Testis (tissue), 3 donors: ENCODE results near the gene MTSS2. TPM values are rescaled to one million over a fixed set of nuclear protein-coding genes. Genes with fewer than 3 reads are reported as not detected.

Experiments used
- DNase-seq: peaks from one replicate; pipeline ENCODE4 v3.0.0-alpha.2; 2019
- H3K27ac ChIP-seq, 2 donors: fragments of 200-600 bp; sonication (generic); one replicate each; pipeline ENCODE4 v1.5.1; 2019
- H3K27me3 ChIP-seq: fragments of 200-600 bp; sonication (generic); one replicate; pipeline ENCODE4 v1.5.1; 2019
- H3K36me3 ChIP-seq: fragments of 200-600 bp; sonication (generic); one replicate; pipeline ENCODE4 v1.5.1; 2017; ENCODE audit warnings: low read depth; ENCODE audit errors: missing control alignments
- H3K4me1 ChIP-seq: fragments of 200-600 bp; sonication (generic); one replicate; pipeline ENCODE4 v1.5.1; 2019
- H3K4me3 ChIP-seq, 2 donors: fragments of 200-600 bp; sonication (generic); one replicate each; pipeline ENCODE4 v1.5.1; 2017 to 2019
- H3K9me3 ChIP-seq: fragments of 200-600 bp; sonication (generic); one replicate; pipeline ENCODE4 v1.5.1; 2017
- CTCF ChIP-seq, 3 experiments: fragments of 450-650 bp in 2 of 3; fragments of 200-600 bp in 1 of 3; sonication (generic) in 1 of 3; IDR thresholded peaks; one replicate each; pipeline ENCODE4 v1.5.1; 2016 to 2019; ENCODE audit warnings: antibody characterized with exemption in 3 of 3, mild to moderate bottlenecking in 2 of 3, moderate library complexity in 1 of 3
- POLR2A ChIP-seq: fragments of 450-650 bp; IDR thresholded peaks from one replicate; pipeline ENCODE4 v1.6.1; 2017; ENCODE audit warnings: antibody characterized with exemption, mild to moderate bottlenecking, moderate library complexity
- WGBS, 2 donors: methylation state at CpG; one replicate each; pipeline ENCODE4 v1.1.5; 2018; 5-methylcytosine and 5-hydroxymethylcytosine counted together
- intact Hi-C: fragments of 100-400 bp; cut with DNase I; formaldehyde crosslinking; loops from one replicate; pipeline ENCODE4 v1.15.1; 2023; ENCODE audit warnings: low total_unique reads
- polyA plus RNA-seq: library from polyadenylated mRNA; stranded (reverse); fragments of 350-450 nt; fragmentation: Illumina TruSeq; extraction: RNeasy Lipid Tissue Mini Kit (QIAGEN cat#74804); gene quantifications from one replicate; pipeline ENCODE4 v1.2.3, GENCODE V29; 2014; ENCODE audit warnings: low read depth, low replicate concordance; ENCODE audit not compliant: insufficient read depth
- total RNA-seq, 2 donors: library from RNA; depleted of rRNA; stranded (reverse); fragments of >200 nt; gene quantifications; one replicate each; pipeline ENCODE4 v1.2.3, GENCODE V29; 2016

MTSS2 gene
- total and polyA plus RNA-seq, 3 donors from 2014 or later, result 24.6 to 28.7 (median 25.6) TPM

DNA sequence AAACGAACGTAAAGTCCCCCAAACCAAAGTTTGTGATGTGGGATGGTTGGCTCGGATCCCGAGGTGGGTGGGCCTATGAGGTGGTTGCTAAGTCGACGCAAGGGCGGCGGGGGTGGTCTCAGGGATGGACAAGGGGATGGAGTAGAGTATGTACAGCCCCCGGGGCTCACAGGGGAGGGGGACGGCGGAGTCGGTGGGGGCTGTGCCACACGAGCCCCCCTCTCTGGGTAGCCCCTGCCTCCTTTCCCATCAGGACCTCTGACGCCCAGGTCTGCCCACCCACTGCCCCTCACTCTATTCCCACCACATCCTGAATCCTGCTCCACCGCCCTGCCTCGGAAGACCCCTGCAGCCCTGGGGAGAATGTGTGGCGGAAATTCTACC is 24.3 kb downstream of the MTSS2 start:
- H3K4me1 ChIP-seq, result peaks cover 10% of the 10 kb centered on the region
- intact Hi-C loops, result no loop called here
- 81 to 82% methylated on average over 17 of the region's 17 CpGs for WGBS, 2 donors
- no peak for TF ChIP-seq POLR2A
- TF ChIP-seq CTCF (IDR thresholded peaks at IDR 0.05), result no peak
- no peak overlapping the region for H3K27ac ChIP-seq
- DNase-seq, result no peak
- H3K4me3 ChIP-seq, result no peak overlapping the region
- H3K27me3 ChIP-seq, result no peaks in the 10 kb centered on the region
- H3K9me3 ChIP-seq, result no peaks in the 10 kb centered on the region
- no peaks in the 10 kb centered on the region for H3K36me3 ChIP-seq

GRCh38 chr16:70660672-70661350 is 25.0 kb downstream of the MTSS2 start:
- Histone ChIP-seq H3K36me3 (no peaks in the 10 kb centered on the region), H3K4me3 (no peak overlapping the region), H3K4me1 (peaks cover 10% of the 10 kb centered on the region), H3K27ac (no peak overlapping the region), H3K9me3 (no peaks in the 10 kb centered on the region), H3K27me3 (no peaks in the 10 kb centered on the region)
- 61 to 80% methylated on average over 5 to 7 of the region's 7 CpGs for WGBS, 2 donors
- intact Hi-C loops, result no loop called here
- TF ChIP-seq POLR2A (no peak), CTCF (IDR thresholded peaks at IDR 0.05) (no peak)
- DNase-seq, result no peak

GRCh38 chr16:70659953-70660671 is 25.7 kb downstream of the MTSS2 start:
- H3K4me1 ChIP-seq, result peaks cover 10% of the 10 kb centered on the region
- intact Hi-C loops, result loop anchor here (10.0 kb wide), 1 partner anchor 135 kb away; the partner anchor contains the start of genes COG4 and SF3B3
- no peak overlapping the region for H3K27ac ChIP-seq
- no peaks in the 10 kb centered on the region for H3K9me3 ChIP-seq
- DNase-seq, result no peak
- no peak for TF ChIP-seq CTCF (IDR thresholded peaks at IDR 0.05)
- no peak for TF ChIP-seq POLR2A
- H3K36me3 ChIP-seq, result no peaks in the 10 kb centered on the region
- no peak overlapping the region for H3K4me3 ChIP-seq
- H3K27me3 ChIP-seq, result no peaks in the 10 kb centered on the region
- WGBS, 2 donors, result 90 to 95% methylated on average over 4 to 16 of the region's 16 CpGs

GRCh38 chr16:70659546-70659945 is 26.3 kb downstream of the MTSS2 start:
- Histone ChIP-seq H3K4me1 (peaks cover 10% of the 10 kb centered on the region), H3K4me3 (no peak overlapping the region), H3K9me3 (no peaks in the 10 kb centered on the region), H3K27me3 (no peaks in the 10 kb centered on the region), H3K27ac (no peak overlapping the region), H3K36me3 (no peaks in the 10 kb centered on the region)
- no peak for DNase-seq
- intact Hi-C loops, result loop anchor here (10.0 kb wide), 1 partner anchor 135 kb away; the partner anchor contains the start of genes COG4 and SF3B3
- WGBS, 2 donors, result 90 to 93% methylated on average over 2 to 12 of the region's 12 CpGs
- no peak for TF ChIP-seq CTCF (IDR thresholded peaks at IDR 0.05)
